Calu3 (cell line): Measurements from ENCODE around the gene MACROH2A1. TPM values are rescaled to one million over a fixed set of nuclear protein-coding genes. Genes with fewer than 3 reads are reported as not detected.

Experiments
- BruUV-seq: library from RNA; stranded (reverse); fragments of 400-500 nt; replicated peaks from 2 replicates; lab custom pipeline; 2021; lab: Mats Ljungman, UMichigan
- CTCF ChIA-PET: fragments of 300-600 bp; sonication (Branson Sonifier 250); formaldehyde crosslinking; loops from one replicate; lab custom pipeline; 2022; ENCODE audit warnings: antibody characterized with exemption; lab: Charles Lee
- DNase-seq: peaks from one replicate; pipeline ENCODE4 v3.0.0; 2022
- H3K27ac Mint-ChIP-seq: one replicate; pipeline ENCODE4 v1.8.0; 2022; ENCODE audit warnings: mixed read lengths; ENCODE audit not compliant: unreplicated experiment
- H3K27me3 Mint-ChIP-seq: one replicate; pipeline ENCODE4 v1.8.0; 2022; ENCODE audit warnings: mixed read lengths; ENCODE audit not compliant: unreplicated experiment
- H3K36me3 Mint-ChIP-seq: one replicate; pipeline ENCODE4 v1.8.0; 2022; ENCODE audit warnings: mild to moderate bottlenecking, moderate library complexity, mixed read lengths; ENCODE audit not compliant: insufficient read depth, unreplicated experiment
- H3K4me1 Mint-ChIP-seq: one replicate; pipeline ENCODE4 v1.8.0; 2022; ENCODE audit warnings: mild to moderate bottlenecking, low read depth, mixed read lengths; ENCODE audit not compliant: unreplicated experiment
- H3K4me3 Mint-ChIP-seq: one replicate; pipeline ENCODE4 v1.8.0; 2022; ENCODE audit warnings: mild to moderate bottlenecking, low read depth, moderate library complexity, mixed read lengths; ENCODE audit not compliant: unreplicated experiment
- H3K9me3 Mint-ChIP-seq: one replicate; pipeline ENCODE4 v1.8.0; 2022; ENCODE audit warnings: low read depth, mixed read lengths; ENCODE audit not compliant: unreplicated experiment
- CTCF ChIP-seq: fragments of 200-600 bp; IDR thresholded peaks from one replicate; pipeline ENCODE4 v1.8.0; 2022; ENCODE audit warnings: antibody characterized with exemption; ENCODE audit not compliant: unreplicated experiment
- intact Hi-C: fragments of 100-400 bp; cut with micrococcal nuclease; formaldehyde crosslinking; loops from one replicate; pipeline ENCODE4 v1.10.0; 2022; ENCODE audit not compliant: unreplicated experiment
- total RNA-seq: library from RNA; stranded (reverse); gene quantifications from 2 replicates; pipeline ENCODE4 v1.2.3, GENCODE V29; 2022

MACROH2A1 gene
- total RNA-seq, 1 experiment from 2014 or later: 368 TPM

DNA sequence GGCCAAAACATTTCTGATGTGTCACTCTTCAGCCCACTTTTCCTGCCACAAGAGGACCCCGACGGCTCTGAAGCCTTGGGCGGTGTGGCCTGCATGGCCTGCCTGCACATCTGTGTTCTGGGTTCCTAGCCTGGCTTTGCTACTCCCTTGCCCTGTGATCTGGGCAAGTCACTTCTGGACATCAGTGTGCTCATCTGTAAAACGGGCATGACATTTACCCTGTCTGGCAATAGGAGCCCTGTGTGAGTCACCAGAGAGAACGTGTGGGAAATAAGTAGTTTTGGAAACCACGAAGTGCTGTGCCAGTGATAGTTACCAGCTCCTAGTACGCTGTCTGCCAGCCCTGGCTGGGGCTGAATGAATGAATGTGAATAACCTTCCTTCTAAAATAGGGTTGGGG, 90.8 kb downstream of the MACROH2A1 start:
- H3K27ac Mint-ChIP-seq: no peak overlapping the region
- no peaks in the 10 kb centered on the region for H3K4me1 Mint-ChIP-seq
- intact Hi-C loops: no loop called here
- H3K36me3 Mint-ChIP-seq: no peaks in the 10 kb centered on the region
- DNase-seq: no peak
- peaks cover 38% of the 10 kb centered on the region for H3K27me3 Mint-ChIP-seq
- BruUV-seq: no TSS peak
- CTCF ChIA-PET: no interaction called here
- H3K9me3 Mint-ChIP-seq: no peaks in the 10 kb centered on the region
- H3K4me3 Mint-ChIP-seq: no peak overlapping the region
- no peak for TF ChIP-seq CTCF

- Mint-ChIP-seq H3K9me3 (no peaks in the 10 kb centered on the region), H3K27me3 (peaks cover 45% of the 10 kb centered on the region), H3K36me3 (no peaks in the 10 kb centered on the region), H3K27ac (no peak overlapping the region), H3K4me3 (no peak overlapping the region), H3K4me1 (no peaks in the 10 kb centered on the region)
- BruUV-seq: no TSS peak
- CTCF ChIA-PET: no interaction called here
- intact Hi-C loops: no loop called here
- DNase-seq: no peak
- TF ChIP-seq CTCF: no peak
These were observed 91.7 kb downstream of the MACROH2A1 start for GRCh38 chr5:135307143-135307903.

DNA sequence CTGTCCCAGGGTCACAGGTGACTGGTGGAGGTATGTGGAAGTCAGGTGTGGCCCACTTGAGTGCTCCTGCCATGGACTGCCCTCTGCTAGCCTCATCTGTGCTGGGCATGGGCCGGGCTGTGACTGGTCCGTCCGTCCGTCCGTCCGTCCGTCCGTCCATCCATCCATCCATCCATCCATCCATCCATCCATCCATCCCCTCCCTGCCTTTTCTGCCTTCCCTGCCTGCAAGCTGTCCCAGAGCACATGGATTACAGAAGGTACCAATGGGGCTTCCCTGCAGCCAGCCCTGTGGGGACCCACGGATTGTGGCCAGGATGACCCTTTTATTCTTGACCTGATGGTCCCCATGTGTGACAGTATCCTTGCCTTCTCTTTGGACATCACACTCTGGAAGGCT, 92.5 kb downstream of the MACROH2A1 start:
- H3K4me1 Mint-ChIP-seq: no peaks in the 10 kb centered on the region
- H3K27me3 Mint-ChIP-seq: peaks cover 45% of the 10 kb centered on the region
- no peak overlapping the region for H3K4me3 Mint-ChIP-seq
- no peak overlapping the region for H3K27ac Mint-ChIP-seq
- intact Hi-C loops: no loop called here
- BruUV-seq: no TSS peak
- DNase-seq: no peak
- CTCF ChIA-PET: no interaction called here
- H3K36me3 Mint-ChIP-seq: no peaks in the 10 kb centered on the region
- no peaks in the 10 kb centered on the region for H3K9me3 Mint-ChIP-seq
- TF ChIP-seq CTCF: no peak

GRCh38 chr5:135304352-135305221, 94.4 kb downstream of the MACROH2A1 start:
- H3K4me1 Mint-ChIP-seq: no peaks in the 10 kb centered on the region
- intact Hi-C loops: no loop called here
- DNase-seq: no peak
- H3K9me3 Mint-ChIP-seq: no peaks in the 10 kb centered on the region
- TF ChIP-seq CTCF: no peak
- no TSS peak for BruUV-seq
- H3K27me3 Mint-ChIP-seq: peaks cover 39% of the 10 kb centered on the region
- H3K36me3 Mint-ChIP-seq: no peaks in the 10 kb centered on the region
- no peak overlapping the region for H3K27ac Mint-ChIP-seq
- CTCF ChIA-PET: interaction anchor here (0.7 kb wide), 1 partner anchor 19 kb away, joined by 4 read pairs; no protein-coding TSS in a partner anchor
- H3K4me3 Mint-ChIP-seq: no peak overlapping the region
